ENCODE data around the gene GCNT1.
"Not testable (repeated sequence)": the region's sequence is repeated elsewhere in the genome, so short reads cannot be mapped to it uniquely, and the experiment has no call there.

The GCNT1 gene

DNA sequence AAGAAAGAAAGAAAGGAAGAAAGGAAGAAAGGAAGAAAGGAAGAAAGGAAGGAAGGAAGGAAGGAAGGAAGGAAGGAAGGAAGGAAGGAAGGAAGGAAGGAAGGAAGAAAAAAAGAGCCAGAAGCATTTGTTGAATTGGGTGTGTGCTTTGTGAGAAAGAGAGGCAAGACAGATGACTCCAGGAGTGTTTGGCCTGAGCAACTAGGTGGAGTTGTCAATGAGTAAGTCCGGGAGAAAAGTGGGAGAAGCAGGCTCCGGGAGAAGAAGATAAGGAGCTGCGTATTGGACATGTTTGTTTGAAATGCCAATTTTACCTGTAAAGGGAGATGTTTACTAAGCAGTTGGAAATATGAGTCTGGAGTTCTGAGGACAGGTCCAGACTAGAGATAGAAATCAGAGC lies 15.1 kb upstream of the GCNT1 start:
- no peak for DNase-seq (ENCODE audit: low read depth)

DNA sequence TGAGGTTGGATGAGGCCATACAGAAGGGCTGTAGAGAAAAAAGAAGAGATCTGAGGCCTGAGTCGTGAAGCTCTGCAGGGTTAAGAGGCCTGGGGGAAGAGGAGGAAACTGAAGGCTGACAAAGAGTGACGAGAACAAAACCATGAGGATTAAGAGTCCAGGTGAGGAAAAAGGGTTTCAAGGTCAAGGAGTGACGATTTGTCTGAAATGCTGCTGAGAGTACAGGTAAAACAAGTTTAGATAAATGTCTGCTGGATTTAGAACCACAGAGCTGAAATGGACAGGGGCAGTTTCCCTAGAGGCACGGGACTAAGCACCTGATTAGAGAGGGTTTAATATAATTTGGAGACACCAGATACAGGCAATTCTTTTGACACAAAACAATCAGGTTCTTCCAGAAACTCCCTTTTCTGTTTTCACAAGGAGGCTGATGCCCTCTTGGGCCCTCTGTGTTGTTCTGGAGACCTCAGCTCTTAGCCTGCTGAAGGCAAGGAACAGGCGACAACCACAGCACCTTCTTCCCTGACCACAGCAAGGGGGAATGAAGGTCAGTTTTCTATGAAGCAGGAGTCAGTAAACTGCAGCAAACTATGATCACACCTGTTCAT lies 14.6 kb upstream of the GCNT1 start:
- no peak for DNase-seq (ENCODE audit: low read depth)

DNA sequence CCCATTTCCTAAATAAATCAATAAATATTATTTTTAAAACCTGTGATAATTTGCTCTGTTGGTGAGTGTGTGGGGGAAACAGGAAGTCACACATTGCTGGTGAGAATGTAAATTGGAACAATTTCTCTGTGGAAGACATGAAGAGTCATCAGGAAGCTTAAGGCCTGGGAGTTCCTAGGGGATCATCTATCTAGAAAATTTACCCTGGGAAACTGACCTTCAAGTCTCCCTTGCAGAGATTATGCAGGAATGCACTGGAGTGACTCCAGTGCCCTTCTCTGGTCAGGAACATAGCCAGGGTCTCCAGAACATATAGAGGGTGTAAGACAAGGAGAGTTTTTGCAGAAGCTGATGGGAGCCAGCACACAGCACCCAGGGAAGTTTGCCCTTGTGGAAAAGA lies 13.0 kb upstream of the GCNT1 start:
- DNase-seq (ENCODE audit: low read depth), result no peak

DNA sequence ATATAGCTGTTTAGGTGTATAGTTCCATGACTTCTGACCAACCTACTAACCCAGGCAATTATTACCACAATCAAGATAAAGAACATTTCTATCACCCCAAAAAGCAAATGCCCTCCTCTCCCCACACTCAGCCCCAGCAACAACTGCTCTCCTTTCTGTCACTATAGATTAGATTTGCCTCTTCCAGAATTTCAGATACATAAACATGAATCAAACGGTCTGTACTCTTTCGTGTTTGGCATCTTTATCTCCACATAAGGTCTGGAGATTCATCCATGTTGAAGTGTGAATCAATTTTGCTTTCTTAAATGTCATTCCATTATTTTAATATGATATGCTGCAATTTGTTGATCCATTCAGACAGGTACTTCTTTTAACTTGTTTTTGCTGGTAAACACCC lies 10.5 kb upstream of the GCNT1 start:
- no peak for DNase-seq (ENCODE audit: low read depth)

DNA sequence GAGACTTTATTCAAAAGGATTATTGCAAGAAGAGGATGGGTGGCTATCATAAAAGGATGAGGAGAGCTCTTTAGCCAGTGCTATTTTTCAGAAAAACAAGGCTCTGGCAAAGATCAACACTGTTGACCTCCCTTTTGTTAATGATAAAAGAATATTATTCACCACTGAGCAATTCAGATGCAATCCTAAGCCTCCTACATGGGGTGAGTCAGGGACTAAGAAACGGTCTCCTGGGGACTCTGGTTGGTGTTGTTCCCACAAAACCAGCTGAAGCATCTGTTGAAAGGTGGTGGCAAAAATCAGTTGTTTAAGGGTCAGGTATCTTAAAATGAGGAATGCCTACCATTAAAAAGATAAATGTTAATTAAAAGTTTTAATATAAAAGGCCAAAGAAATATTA lies 7.7 kb upstream of the GCNT1 start:
- DNase-seq (ENCODE audit: low read depth), result peak; percentile 87

DNA sequence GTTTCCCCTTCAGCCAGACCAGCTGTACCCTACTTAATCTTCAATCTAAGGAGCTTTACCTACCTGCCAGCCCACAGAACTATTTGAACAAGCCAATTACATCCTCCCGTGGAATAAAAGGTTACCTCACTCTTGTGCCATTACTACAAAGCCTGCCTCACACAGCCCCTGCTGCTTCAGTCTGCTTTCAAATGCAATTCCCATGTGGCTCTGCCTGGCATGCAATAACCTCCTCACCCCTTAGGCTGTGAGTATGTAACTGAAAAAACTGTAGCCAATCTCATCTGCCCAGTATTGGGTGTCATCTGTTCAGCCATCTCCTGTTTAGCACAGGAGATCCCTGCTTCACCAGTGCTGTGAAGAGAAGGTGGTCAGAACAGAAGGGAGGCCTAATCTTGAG lies 6.1 kb upstream of the GCNT1 start:
- DNase-seq (ENCODE audit: low read depth), result no peak

DNA sequence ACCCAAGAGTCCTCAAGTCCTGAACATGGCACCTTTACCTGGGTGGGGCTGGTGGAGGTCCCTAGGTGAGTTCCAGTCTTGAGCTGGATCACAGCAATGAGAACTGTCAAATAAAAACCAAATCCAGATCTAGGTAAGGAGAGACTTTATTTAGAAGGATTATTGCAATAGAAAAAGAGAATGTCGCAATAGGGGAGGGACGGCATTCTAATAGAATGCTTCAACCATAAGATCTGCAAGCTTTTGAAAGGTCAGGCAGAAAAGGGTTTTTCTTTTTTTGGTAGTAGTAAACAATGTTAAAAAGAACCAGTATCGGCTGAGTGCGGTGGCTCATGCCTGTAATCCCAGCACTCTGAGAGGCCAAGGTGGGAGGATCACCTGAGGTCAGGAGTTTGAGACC lies 5.2 kb upstream of the GCNT1 start:
- DNase-seq (ENCODE audit: low read depth), result peak; percentile 25

DNA sequence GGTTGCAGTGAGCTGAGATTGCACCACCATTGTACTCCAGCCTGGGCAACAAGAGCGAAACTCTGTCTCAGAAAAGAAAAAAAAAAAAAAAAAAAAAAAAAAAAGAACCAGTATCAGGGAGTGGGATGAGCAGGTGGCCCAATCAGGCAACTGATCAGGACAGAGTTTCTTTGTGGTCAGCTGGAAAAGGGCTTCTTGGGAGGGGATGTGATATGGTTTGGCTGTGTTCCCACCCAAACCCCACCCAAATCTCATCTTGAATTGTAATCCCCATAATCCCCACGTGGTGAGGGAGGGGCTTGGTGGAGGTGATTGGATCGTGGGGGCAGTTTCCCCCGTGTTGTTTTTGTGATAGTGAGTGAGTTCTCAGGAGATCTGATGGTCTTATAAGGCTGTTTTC lies 4.7 kb upstream of the GCNT1 start:
- DNase-seq (ENCODE audit: low read depth), result no peak

DNA sequence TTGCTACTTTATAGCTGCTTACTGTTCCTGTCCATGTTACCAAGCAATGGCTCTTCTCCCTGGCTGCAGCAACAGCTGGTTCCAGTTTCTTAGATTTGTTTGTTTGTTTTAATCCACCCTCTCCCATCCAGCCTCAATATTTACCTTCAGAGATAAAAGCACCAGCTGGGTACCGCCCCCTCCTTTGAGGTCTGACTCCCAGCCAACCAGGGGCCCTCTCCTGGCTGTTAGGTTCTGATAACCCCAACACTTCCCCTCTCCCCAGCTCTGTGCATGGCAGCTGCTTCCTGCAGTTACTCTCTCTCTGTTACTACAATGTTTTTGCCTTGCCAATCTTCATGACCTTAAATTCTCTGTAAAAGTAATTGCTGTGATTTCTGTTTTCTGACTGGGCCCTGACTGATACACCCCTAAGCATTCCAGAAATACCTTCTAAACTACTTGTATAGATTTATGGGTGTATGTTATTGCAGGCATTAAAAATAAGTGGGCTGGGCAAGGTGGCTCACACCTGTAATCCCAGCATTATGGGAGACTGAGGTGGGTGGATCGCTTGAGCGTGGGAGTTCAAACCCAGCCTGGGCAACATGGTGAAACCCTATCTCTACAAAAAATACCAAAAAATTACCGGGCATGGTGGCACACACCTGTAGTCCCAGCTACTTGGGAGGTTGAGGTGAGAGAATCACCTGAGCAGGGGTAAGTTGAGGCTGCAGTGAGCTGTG lies 2.6 kb upstream of the GCNT1 start:
- DNase-seq (ENCODE audit: low read depth), result peak; percentile 13

DNA sequence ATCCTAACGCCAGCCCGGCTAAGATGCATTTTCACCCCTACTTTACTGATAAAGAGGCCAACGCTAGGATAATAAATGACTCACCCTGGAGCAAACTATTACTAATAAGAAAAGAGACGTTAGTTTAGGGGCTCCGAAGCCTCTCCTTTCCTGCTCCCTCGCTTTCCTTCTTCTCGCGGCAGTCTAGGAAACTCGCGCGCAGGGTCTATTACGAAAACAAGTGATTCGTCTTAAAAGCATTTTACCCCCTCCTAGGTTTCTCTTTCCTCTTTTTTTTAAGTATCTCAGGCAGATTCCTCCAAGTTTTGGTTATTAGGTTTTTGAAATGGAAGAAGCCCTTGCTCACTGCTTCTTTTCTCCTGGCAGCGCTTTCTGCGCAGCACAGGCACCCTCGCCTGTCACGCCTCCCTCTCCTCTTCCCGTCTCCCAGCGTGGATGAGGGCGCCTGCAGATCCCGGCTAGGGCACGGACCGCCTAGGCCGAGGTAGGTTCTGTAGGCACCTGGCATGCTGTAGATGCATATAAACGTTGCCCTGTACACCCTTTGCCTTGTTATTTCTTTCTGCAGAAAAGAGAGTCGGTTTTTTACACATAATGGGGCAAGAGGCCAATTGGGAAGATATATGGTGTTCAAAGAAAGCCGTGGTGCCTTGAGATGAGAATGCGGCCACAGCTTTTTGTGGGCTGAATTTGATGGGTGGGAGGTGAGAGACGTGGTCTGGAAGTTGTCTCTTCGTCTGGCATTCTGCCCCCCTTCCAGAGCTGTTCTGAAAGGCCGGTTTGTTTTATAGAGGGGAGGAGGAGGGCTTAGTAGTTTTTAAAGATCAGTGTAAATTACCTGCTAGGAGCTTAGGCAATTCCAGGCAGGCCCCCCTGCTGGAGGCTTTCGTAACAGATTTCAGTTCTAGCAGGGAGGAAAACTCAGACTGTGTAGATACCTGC lies 983 bp downstream of the GCNT1 start:
- DNase-seq (ENCODE audit: low read depth), result peak; percentile 80

DNA sequence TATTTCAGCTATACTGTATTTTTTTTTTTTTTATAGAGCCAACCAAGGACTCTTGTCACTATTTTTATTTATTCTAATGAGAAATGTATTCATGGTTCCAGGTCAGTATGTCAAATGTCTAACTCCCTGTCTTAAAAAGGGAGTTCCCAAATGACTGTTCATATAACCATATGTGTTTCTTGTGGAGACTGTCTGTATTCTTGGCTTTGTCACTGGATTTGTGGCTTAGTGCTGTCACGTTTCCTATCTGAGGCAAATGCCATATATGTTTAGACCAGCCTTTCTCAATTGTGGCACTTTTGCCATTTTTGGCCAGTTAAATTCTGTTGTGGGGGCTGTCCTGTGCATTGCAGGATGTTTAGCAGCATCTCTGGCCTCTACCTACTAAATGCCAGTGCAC lies 3.1 kb downstream of the GCNT1 start:
- DNase-seq (ENCODE audit: low read depth), result no peak

DNA sequence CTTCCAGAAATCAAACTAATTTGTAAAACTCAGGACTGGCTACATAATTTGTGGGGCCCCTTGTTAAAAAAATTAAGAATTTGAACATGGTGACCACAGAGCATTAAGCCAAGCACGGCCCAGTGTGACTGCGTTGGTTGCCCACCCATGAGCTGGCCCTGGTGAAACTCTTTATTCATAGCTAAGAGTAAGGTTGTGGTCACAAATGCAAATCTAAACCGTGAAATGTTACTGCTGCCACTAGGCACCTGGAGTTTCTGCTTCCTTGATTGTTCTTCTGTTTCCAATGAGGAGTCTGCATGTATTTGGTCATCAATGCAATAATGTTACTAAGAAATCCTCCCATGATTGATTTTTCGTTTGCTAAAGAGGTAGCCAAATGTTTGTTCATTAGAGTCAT lies 4.2 kb downstream of the GCNT1 start:
- DNase-seq (ENCODE audit: low read depth), result no peak

DNA sequence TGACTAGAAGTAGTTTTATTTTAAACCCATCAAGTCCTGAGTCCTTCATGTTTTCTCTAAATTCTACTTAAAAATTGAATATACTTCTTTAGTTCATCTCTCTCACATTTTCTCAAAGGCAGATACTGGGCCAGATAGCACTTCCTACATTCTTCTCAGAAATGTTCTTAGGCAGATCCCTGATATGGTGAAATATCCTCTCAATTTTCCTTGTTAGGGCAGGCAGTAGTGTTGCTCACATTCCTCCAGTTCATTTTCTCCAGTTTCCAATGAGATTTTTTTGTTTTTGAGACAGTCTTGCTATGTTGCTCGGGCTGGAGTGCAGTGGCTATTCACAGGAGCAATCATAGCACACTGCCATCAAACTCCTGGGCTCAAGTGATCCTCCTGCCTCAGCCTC lies 5.7 kb downstream of the GCNT1 start:
- DNase-seq (ENCODE audit: low read depth), result no peak

DNA sequence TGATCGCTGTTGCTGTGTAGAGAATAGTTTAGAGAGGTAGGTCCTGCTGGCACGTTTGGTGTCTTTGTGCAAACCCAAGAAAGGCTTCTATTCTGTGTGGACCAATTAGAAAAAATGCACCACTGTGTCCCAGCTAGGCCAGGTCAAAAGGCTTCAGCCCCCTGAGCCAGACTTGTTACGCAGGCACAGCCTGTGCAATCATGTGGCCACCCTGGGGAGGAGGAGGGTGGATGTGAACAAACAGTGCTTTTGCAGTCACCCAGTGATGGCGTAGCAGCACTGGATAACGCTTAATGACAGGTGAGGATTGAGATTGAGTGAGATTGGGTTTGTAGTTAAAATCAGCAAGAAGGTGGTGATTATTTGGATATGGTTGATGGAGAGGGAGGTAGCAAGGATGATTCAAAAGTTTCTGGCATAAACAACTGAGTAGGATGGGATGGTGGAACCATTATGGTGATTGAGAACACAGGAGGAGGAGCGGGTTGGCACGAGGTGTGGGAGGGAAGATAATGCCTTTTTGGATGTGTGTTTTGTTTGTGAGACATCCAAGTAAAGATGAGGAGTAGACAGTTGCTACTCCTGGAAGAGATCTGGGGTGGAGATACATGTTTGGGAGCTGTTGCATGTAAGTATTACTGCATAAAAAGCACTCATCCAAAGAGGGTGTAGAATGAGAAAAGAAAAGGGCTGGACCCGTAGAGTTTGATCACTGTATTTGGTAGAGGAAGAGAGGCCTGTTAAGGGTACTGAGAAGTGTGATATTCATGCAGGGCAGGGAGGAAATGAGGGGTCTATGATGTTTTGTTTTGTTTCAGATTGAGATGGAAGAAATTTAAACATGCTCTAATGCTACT lies 6.7 kb downstream of the GCNT1 start:
- DNase-seq (ENCODE audit: low read depth), result no peak

DNA sequence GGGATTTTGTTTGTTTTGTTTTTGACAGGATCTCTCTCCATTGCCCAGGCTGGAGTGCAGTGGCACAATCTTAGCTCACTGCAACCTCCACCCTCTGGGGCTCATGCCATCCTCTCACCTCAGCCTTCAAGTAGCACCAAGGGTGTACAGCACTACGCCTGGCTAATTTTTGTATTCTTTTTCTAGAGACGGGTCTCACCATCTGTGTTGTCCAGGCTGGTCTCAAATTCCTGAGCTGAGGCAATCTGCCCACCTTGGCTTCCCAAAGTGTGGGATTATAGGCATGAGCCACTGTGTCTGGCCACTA lies 7.3 kb downstream of the GCNT1 start:
- DNase-seq (ENCODE audit: low read depth), result no peak

DNA sequence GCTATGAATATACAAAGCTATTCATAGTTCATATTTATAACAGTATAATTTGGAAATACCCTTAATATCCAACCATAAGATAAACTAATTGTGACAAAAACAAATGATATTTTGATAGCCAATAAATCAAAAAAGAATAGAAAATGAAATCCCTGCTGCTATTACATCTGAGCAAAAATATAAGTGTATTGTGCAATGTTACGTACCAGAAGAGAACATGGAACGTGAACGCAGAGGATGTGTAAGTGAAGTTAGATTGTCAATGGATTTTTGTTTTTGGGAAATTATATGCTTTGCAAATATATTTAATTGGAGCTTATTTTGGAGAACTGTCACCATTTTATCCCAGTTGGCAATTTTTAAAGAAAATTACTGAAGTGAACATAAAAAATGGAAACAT lies 15.4 kb downstream of the GCNT1 start:
- DNase-seq (ENCODE audit: low read depth), result no peak

DNA sequence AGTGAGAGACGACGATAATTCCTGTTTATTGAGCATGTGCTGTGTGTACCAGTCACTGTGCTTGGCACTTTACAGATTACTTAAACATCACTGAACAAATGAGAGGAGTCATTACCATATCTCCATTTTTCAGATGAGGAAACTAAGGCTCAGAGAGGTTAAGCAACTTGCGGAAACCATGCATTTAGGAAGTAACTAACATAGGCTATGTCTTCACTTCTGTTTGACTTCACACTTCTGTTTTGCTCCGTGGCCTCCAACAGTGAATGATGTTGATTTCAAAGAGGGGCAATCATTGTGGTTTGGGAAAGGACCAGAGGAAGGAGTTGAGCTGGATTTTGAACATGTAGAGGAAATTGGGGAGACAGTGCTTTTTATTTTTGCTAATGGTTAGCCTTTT lies 16.7 kb downstream of the GCNT1 start:
- DNase-seq (ENCODE audit: low read depth), result no peak

DNA sequence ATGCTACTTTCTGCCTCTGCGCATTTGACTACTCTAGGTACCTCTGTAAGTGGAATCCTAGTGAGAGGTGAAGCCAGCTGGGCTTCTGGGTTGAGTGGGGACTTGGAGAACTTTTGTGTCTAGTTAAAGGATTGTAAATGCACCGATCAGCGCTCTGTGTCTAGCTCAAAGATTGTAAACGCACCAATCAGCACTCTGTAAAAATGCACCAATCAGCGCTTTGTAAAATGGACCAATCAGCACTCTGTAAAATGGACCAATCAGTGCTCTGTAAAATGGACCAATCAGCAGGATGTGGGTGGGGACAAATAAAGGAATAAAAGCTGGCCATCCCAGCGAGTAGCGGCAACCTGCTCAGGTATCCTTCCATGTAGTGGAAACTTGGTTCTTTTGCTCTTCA lies 18.8 kb downstream of the GCNT1 start:
- not testable (repeated sequence) for DNase-seq (ENCODE audit: low read depth)

DNA sequence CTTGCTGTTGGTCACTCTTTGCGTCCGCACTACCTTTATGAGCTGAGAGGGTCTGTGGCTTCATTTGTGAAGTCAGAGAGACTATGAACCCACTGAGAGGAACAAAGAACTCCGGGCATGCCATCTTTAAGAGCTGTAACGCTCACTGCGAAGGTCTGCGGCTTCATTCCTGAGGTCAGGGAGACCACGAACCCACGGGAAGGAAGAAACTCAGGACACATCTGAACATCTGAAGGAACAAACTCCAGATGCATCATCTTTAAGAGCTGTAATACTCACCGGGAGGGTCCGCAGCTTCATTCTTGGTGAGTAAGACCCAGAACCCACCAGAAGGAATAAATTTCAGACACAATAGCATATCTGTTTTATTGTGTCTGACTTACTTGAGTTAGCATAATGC lies 19.2 kb downstream of the GCNT1 start:
- no peak for DNase-seq (ENCODE audit: low read depth)

DNA sequence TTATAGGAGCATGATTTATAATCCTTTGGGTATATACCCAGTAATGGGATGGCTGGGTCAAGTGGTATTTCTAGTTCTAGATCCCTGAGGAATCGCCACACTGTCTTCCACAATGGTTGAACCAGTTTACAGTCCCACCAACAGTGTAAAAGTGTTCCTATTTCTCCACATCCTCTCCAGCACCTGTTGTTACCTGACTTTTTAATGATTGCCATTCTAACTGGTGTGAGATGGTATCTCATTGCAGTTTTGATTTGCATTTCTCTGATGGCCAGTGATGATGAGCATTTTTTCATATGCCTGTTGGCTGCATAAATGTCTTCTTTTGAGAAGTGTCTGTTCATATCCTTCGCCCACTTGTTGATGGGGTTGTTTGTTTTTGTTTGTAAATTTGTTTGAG lies 20.4 kb downstream of the GCNT1 start:
- not testable (repeated sequence) for DNase-seq (ENCODE audit: low read depth)

DNA sequence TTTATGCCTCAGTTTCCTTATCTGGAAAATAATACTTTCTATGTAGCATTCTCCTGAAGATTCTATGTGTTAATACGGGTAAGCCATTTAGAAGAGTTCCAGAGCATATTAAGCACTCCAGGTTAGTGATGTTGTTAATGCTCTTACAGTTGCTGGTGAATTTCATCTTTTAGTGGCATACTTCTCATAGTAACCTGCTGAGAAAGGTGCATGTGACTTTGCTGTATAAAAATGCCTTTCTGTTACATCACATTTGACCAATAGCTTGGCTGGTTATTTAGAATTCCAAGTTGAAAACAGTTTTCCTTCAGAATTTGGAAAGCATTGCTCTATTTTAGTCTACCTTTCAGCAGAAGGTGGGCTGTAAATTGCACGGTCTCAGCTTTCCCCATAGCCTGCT lies 27.2 kb downstream of the GCNT1 start:
- no peak for DNase-seq (ENCODE audit: low read depth)

DNA sequence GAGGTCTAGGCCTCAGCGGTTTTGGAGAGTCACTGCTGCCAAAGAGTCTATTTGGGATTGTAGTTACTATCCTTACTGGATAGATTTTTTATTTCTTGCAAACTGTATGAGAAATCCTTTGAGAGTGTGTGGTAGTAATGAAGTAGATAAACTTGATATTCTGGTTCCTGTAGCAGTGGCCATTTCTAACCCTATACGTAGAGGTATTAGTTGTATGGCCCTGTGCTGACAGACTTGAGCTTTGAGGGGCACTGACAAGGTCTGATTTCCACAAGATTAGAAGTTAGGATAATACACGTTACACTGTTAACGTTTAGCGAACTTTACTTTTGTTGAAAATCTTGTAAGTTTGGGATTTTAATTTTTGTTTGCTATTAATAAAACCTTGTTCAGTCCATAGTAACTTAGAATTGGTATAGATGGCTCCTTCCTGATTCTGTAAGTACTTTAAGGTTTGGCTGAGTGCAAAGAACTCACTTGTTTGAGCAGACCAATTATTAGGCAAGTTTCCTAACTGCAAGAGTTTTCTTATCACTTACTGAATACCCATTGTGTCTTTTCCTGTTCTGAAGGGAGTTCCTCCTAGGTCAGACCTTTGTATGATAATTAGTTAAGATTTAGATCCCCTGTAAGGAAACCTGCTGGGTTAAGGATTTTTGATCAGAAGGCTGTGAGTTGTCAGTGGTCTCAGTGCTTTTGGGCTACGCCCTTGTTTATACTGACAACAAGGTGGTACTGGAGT lies 31.4 kb downstream of the GCNT1 start:
- no peak for DNase-seq (ENCODE audit: low read depth)
